ENCODE data around the gene SLC17A4. TPM values are rescaled to one million over a fixed set of nuclear protein-coding genes. Genes with fewer than 3 reads are reported as not detected.

The SLC17A4 gene
- total and polyA plus RNA-seq, 7 donors = under 0.01 to 24.7 (median 10.6) TPM; not detected in 3

DNA sequence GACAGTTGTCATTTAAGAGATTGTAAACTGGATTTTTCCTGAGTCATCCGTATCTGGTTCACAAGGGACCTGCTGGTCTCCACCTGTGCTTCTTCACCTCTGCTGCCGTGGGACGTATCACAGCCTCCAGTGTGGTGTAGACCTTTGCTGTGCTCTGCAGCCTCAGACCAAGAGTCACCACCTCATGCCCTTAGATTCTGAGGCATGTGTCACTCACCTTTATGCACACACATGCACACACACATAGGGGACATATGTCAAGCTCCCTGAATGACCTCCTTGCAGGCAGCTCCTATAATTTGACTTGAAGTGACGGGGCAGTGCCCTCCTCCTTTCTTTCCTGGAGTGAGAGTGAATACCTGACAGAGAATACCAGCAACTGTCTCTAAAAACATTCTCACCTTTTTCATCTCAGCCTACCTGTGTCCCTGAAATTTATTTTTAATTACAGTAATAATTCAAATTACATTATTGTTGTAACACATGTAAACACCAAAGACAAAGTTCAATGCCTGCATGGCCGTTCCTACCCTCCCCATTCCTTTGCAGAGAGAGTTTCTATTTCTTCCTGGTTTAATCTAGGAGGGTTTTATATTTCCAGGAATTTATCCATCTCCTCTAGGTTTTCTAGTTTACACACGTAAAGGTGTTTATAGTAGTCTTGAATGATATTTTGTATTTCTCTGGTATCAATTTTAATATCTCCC is 3.5 kb downstream of the SLC17A4 start:
- no peaks in the 10 kb centered on the region for H3K4me1 ChIP-seq
- intact Hi-C loops (cut with DNase I) = no loop called here
- no peaks in the 10 kb centered on the region for H3K36me3 ChIP-seq
- no peaks in the 10 kb centered on the region for H3K9me3 ChIP-seq
- WGBS, 2 donors = 61 to 72% methylated on average over 6 of the region's 6 CpGs
- DNase-seq = no peak
- no peak overlapping the region for H3K27ac ChIP-seq
- no peak for TF ChIP-seq EP300 (IDR thresholded peaks at IDR 0.05)
- TF ChIP-seq, protein P1, sequence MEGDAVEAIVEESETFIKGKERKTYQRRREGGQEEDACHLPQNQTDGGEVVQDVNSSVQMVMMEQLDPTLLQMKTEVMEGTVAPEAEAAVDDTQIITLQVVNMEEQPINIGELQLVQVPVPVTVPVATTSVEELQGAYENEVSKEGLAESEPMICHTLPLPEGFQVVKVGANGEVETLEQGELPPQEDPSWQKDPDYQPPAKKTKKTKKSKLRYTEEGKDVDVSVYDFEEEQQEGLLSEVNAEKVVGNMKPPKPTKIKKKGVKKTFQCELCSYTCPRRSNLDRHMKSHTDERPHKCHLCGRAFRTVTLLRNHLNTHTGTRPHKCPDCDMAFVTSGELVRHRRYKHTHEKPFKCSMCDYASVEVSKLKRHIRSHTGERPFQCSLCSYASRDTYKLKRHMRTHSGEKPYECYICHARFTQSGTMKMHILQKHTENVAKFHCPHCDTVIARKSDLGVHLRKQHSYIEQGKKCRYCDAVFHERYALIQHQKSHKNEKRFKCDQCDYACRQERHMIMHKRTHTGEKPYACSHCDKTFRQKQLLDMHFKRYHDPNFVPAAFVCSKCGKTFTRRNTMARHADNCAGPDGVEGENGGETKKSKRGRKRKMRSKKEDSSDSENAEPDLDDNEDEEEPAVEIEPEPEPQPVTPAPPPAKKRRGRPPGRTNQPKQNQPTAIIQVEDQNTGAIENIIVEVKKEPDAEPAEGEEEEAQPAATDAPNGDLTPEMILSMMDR (IDR thresholded peaks at IDR 0.05) = no peak
- TF ChIP-seq POLR2AphosphoS5 (IDR thresholded peaks at IDR 0.05) = no peak
- TF ChIP-seq POLR2A (IDR thresholded peaks at IDR 0.05) = no peak
- H3K4me3 ChIP-seq = no peak overlapping the region
- no peaks in the 10 kb centered on the region for H3K27me3 ChIP-seq

DNA sequence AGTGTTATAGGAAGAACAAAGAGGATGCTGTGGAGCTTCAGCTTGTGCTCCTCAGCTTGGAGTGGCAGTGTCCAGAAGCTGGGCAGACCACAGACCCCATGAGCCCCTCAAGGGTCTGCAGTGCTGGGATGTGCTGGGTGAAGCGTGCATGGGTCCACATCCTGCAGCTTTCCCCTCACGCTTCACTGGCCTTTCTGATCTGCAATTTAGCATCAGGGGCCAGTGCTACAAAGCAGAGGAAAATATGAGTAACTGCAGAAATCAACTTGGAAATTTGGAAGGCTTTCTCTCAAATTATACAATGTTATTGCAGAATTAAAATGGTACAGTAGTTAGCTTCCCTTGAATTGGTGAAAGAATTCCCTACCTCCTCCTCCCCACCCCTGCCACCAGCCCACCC is 10.1 kb downstream of the SLC17A4 start:
- no peak for TF ChIP-seq EP300 (IDR thresholded peaks at IDR 0.05)
- TF ChIP-seq, protein P1 (IDR thresholded peaks at IDR 0.05) = no peak
- no peak for TF ChIP-seq POLR2A (IDR thresholded peaks at IDR 0.05)
- 95 to 97% methylated on average over 2 of the region's 2 CpGs for WGBS, 2 donors
- no peaks in the 10 kb centered on the region for H3K4me1 ChIP-seq

DNA sequence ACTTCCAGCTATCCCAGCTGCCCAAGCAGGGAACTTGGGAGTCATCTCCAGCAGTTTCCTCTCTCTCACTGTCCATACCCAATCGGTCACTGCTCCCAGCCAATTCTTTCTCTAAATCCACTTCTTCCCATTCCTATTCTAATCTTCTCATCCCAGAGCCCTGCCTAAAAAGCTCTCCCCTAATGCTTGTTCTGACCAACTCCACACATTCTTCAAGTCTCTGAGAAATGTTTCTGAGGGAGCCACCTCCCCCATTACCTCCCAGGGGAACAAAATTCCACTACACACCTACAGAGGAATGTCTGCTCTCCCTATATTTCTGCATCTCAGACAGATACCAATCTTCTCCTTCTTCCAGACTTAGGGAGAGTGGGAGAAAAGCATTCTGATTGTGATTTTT is 14.0 kb downstream of the SLC17A4 start:
- DNase-seq = no peak
- intact Hi-C loops (cut with DNase I) = no loop called here
- H3K4me3 ChIP-seq = no peak overlapping the region
- TF ChIP-seq, protein P1 (IDR thresholded peaks at IDR 0.05) = no peak
- TF ChIP-seq POLR2AphosphoS5 (IDR thresholded peaks at IDR 0.05) (no peak), EP300 (IDR thresholded peaks at IDR 0.05) (no peak), POLR2A (IDR thresholded peaks at IDR 0.05) (no peak)
- H3K27me3 ChIP-seq = no peaks in the 10 kb centered on the region
- H3K4me1 ChIP-seq = no peaks in the 10 kb centered on the region
- H3K36me3 ChIP-seq = no peaks in the 10 kb centered on the region
- 88 to 95% methylated on average over 1 of the region's 1 CpG for WGBS, 2 donors
- no peak overlapping the region for H3K27ac ChIP-seq
- H3K9me3 ChIP-seq = no peaks in the 10 kb centered on the region

More for the DNA sequence above, 10.1 kb downstream of the SLC17A4 start:
- intact Hi-C loops (cut with DNase I) = no loop called here
- no peaks in the 10 kb centered on the region for H3K36me3 ChIP-seq
- no peak for DNase-seq
- no peak overlapping the region for H3K4me3 ChIP-seq
- H3K9me3 ChIP-seq = no peaks in the 10 kb centered on the region
- no peak overlapping the region for H3K27ac ChIP-seq
- H3K27me3 ChIP-seq = no peaks in the 10 kb centered on the region

DNA sequence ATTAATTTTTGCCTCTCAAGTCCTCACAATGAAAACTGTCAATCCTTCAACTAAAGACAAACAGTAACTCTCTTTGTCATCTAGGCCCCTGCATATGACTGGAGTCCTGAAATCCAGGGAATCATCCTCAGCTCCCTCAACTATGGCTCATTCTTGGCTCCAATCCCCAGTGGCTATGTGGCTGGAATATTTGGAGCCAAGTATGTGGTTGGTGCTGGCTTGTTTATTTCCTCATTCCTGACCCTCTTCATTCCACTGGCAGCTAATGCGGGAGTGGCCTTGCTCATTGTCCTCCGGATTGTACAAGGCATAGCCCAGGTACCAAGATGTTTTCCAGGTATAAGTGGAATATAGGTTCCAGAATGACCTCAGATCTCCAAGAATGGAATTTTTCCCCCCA is 15.4 kb downstream of the SLC17A4 start:
- intact Hi-C loops (cut with DNase I) = no loop called here
- H3K4me3 ChIP-seq = no peak overlapping the region
- no peaks in the 10 kb centered on the region for H3K9me3 ChIP-seq
- 68 to 86% methylated on average over 2 of the region's 2 CpGs for WGBS, 2 donors
- no peaks in the 10 kb centered on the region for H3K27me3 ChIP-seq
- no peaks in the 10 kb centered on the region for H3K4me1 ChIP-seq
- no peak for DNase-seq
- TF ChIP-seq POLR2A (IDR thresholded peaks at IDR 0.05) = no peak
- TF ChIP-seq EP300 (IDR thresholded peaks at IDR 0.05) = no peak
- no peak for TF ChIP-seq POLR2AphosphoS5 (IDR thresholded peaks at IDR 0.05)
- TF ChIP-seq, protein P1 (IDR thresholded peaks at IDR 0.05) = no peak
- no peak overlapping the region for H3K27ac ChIP-seq
- H3K36me3 ChIP-seq = no peaks in the 10 kb centered on the region

Data from sigmoid colon (tissue), 7 donors.